Gastrocnemius medialis (tissue), 4 donors: ENCODE measurements around the gene SREK1. TPM values are rescaled to one million over a fixed set of nuclear protein-coding genes. Genes with fewer than 3 reads are reported as not detected.
A peak's percentile ranks its signal among the peaks of the same experiment; 100 is the strongest.

ENCODE experiments used
- ATAC-seq, 2 donors: fragments of 150-250 bp; one replicate each; pipeline ENCODE4 v1.9.1; 2016
- DNase-seq, 2 donors: peaks; one replicate each; pipeline ENCODE4 v3.0.0-alpha.2; 2019
- H3K27ac ChIP-seq, 4 donors: fragments of 200-600 bp; sonication (generic); 1 replicate in 1 of 4; 2 replicates in 3 of 4; pipeline ENCODE4 v1.5.1; 2016 to 2018; ENCODE audit warnings: mild to moderate bottlenecking in 2 of 4, moderate library complexity in 1 of 4
- H3K27me3 ChIP-seq, 3 donors: fragments of 200-600 bp; sonication (generic) in 2 of 3; 1 replicate in 1 of 3; 2 replicates in 2 of 3; pipeline versions ENCODE4 v1.5.1 to v1.6.0; 2016 to 2019; ENCODE audit warnings: mild to moderate bottlenecking in 1 of 3, moderate library complexity in 1 of 3
- H3K36me3 ChIP-seq, 2 donors: fragments of 200-600 bp; sonication (generic) in 1 of 2; one replicate each; pipeline ENCODE4 v1.5.1; 2017 to 2018
- H3K4me1 ChIP-seq, 2 donors: fragments of 200-600 bp; sonication (generic) in 1 of 2; one replicate each; pipeline ENCODE4 v1.5.1; 2016 to 2017; ENCODE audit warnings: mild to moderate bottlenecking in 2 of 2
- H3K4me3 ChIP-seq, 4 donors: fragments of 200-600 bp; sonication (generic) in 3 of 4; 1 replicate in 1 of 4; 2 replicates in 3 of 4; pipeline ENCODE4 v1.5.1; 2016 to 2019; ENCODE audit warnings: mild to moderate bottlenecking in 2 of 4
- H3K9me3 ChIP-seq, 3 donors: fragments of 200-600 bp; sonication (generic) in 2 of 3; 1 replicate in 1 of 3; 2 replicates in 2 of 3; pipeline ENCODE4 v1.5.1; 2016 to 2019
- CTCF ChIP-seq, 5 experiments: fragments of 450-650 bp in 3 of 5; fragments of 200-600 bp in 2 of 5; sonication (generic) in 2 of 5; IDR thresholded peaks in 4 of 5; conservative IDR thresholded peaks in 1 of 5; 1 replicate in 4 of 5; 2 replicates in 1 of 5; pipeline ENCODE4 v1.5.1; 2016 to 2019; ENCODE audit warnings: antibody characterized with exemption in 5 of 5, mild to moderate bottlenecking in 3 of 5, moderate library complexity in 3 of 5
- POLR2A ChIP-seq, 2 donors: fragments of 450-650 bp; IDR thresholded peaks; one replicate each; pipeline ENCODE4 v1.6.1; 2017; ENCODE audit warnings: antibody characterized with exemption in 2 of 2, mild to moderate bottlenecking in 2 of 2, moderate library complexity in 2 of 2
- in situ Hi-C, 4 donors: fragments of 200-750 bp; cut with MboI; loops; one replicate each; pipeline versions ENCODE4 v1.15.0 to v1.8.0; 2017; ENCODE audit warnings: low sequenced_read_pairs in 4 of 4
- intact Hi-C: fragments of 100-400 bp; cut with DNase I; formaldehyde crosslinking; loops from one replicate; pipeline ENCODE4 v1.15.1; 2023; ENCODE audit warnings: low total_unique reads
- total RNA-seq, 4 donors: library from RNA; depleted of rRNA; stranded (reverse); fragments of >200 nt; gene quantifications; one replicate each; pipeline versions ENCODE4 v1.1.0 to v1.2.3, GENCODE V29; 2016

The SREK1 gene
- total RNA-seq, 4 donors from 2014 or later, result 10.4 to 61.1 (median 12.3) TPM

GRCh38 chr5:66143473-66144073 is 527 bp upstream of the SREK1 start:
- Histone ChIP-seq H3K4me3 (peak overlapping the region; percentile 84 to 92 (median 88)), H3K4me1 (peaks cover 33 to 38% of the 10 kb centered on the region in 2 donors), H3K27ac (peak overlapping the region; percentile 94 to 99 (median 98)), H3K36me3 (no peaks in the 10 kb centered on the region), H3K27me3 (no peaks in the 10 kb centered on the region), H3K9me3 (no peaks in the 10 kb centered on the region)
- intact Hi-C loops (loop anchor here (1.0 to 10.0 kb wide), 4 partner anchors 217 to 519 kb away; partner anchors contain the start of genes ERBIN, NLN, SGTB and TRIM23), in situ Hi-C loops (loop anchor here in 3 of 4 donors (10.0 to 25.0 kb wide), 3 partner anchors 219 to 419 kb away; partner anchors contain the start of genes ERBIN (in 2 of the 3), NLN (in 1 of the 3) and SGTB (in 1 of the 3))
- ATAC-seq, result peak; percentile 53 to 57
- peak in 1 of 2 donors; percentile 15 for DNase-seq
- TF ChIP-seq POLR2A (IDR thresholded peaks at IDR 0.05), result no peak
- no peak for TF ChIP-seq CTCF (IDR thresholded peaks at IDR 0.05 in 4 of 5, conservative IDR thresholded peaks at IDR 0.05 in 1 of 5)

- no peaks in the 10 kb centered on the region for H3K36me3 ChIP-seq
- H3K4me1 ChIP-seq, result peaks cover 34 to 45% of the 10 kb centered on the region in 2 donors
- ATAC-seq (peak; percentile 71 to 75), DNase-seq (peak in 1 of 2 donors; percentile 47)
- H3K4me3 ChIP-seq, result peak overlapping the region; percentile 84 to 92 (median 88)
- no peaks in the 10 kb centered on the region for H3K9me3 ChIP-seq
- TF ChIP-seq CTCF (IDR thresholded peaks at IDR 0.05 in 4 of 5, conservative IDR thresholded peaks at IDR 0.05 in 1 of 5) (no peak), POLR2A (IDR thresholded peaks at IDR 0.05) (no peak)
- intact Hi-C loops (loop anchor here (1.0 to 10.0 kb wide), 4 partner anchors 218 to 521 kb away; partner anchors contain the start of genes ERBIN, NLN, SGTB and TRIM23), in situ Hi-C loops (loop anchor here in 3 of 4 donors (10.0 to 25.0 kb wide), 3 partner anchors 220 to 420 kb away; partner anchors contain the start of genes ERBIN (in 2 of the 3), NLN (in 1 of the 3) and SGTB (in 1 of the 3))
- H3K27ac ChIP-seq, result peak overlapping the region; percentile 94 to 99 (median 98)
- no peaks in the 10 kb centered on the region for H3K27me3 ChIP-seq
Observed at GRCh38 chr5:66144834-66145390, 812 bp downstream of the SREK1 start.

- intact Hi-C loops, result loop anchor here (2.0 to 10.0 kb wide), 2 partner anchors 219 to 381 kb away; partner anchors contain the start of gene ERBIN
- H3K27ac ChIP-seq, result peak overlapping the region; percentile 94 to 99 (median 98)
Observed at GRCh38 chr5:66145737-66146136, 1.6 kb downstream of the SREK1 start.

GRCh38 chr5:66149950-66150349 is 5.8 kb downstream of the SREK1 start:
- ATAC-seq, result no peak
- Histone ChIP-seq H3K4me1 (peaks cover 51 to 53% of the 10 kb centered on the region in 2 donors), H3K9me3 (no peaks in the 10 kb centered on the region), H3K27ac (peak overlapping the region in 2 of 4 donors; percentile 23 to 38), H3K36me3 (no peaks in the 10 kb centered on the region), H3K4me3 (no peak overlapping the region), H3K27me3 (no peaks in the 10 kb centered on the region)
- intact Hi-C loops, result loop anchor here (10.0 kb wide), 1 partner anchor 385 kb away; no protein-coding TSS in a partner anchor
- no peak for TF ChIP-seq POLR2A (IDR thresholded peaks at IDR 0.05)
- no peak for TF ChIP-seq CTCF (IDR thresholded peaks at IDR 0.05 in 4 of 5, conservative IDR thresholded peaks at IDR 0.05 in 1 of 5)
- no peak for DNase-seq
- in situ Hi-C loops, result loop anchor here in 3 of 4 donors (10.0 to 25.0 kb wide), 4 partner anchors 225 to 538 kb away; partner anchors contain the start of genes ERBIN (in 2 of the 3), TRIM23 (in 2 of the 3), NLN (in 1 of the 3) and SGTB (in 1 of the 3)

More at GRCh38 chr5:66145737-66146136, 1.6 kb downstream of the SREK1 start:
- in situ Hi-C loops, result loop anchor here in 3 of 4 donors (10.0 to 25.0 kb wide), 3 partner anchors 221 to 421 kb away; partner anchors contain the start of genes ERBIN (in 2 of the 3), NLN (in 1 of the 3) and SGTB (in 1 of the 3)
- TF ChIP-seq POLR2A (IDR thresholded peaks at IDR 0.05) (no peak), CTCF (IDR thresholded peaks at IDR 0.05 in 4 of 5, conservative IDR thresholded peaks at IDR 0.05 in 1 of 5) (no peak)
- DNase-seq (no peak), ATAC-seq (no peak)
- H3K9me3 ChIP-seq, result no peaks in the 10 kb centered on the region
- no peaks in the 10 kb centered on the region for H3K36me3 ChIP-seq
- no peaks in the 10 kb centered on the region for H3K27me3 ChIP-seq
- peak overlapping the region; percentile 84 to 92 (median 88) for H3K4me3 ChIP-seq
- peaks cover 39 to 48% of the 10 kb centered on the region in 2 donors for H3K4me1 ChIP-seq
